ENCODE results near the gene LGR5. TPM values are rescaled to one million over a fixed set of nuclear protein-coding genes. Genes with fewer than 3 reads are reported as not detected.

Gene LGR5
- total and polyA plus RNA-seq, 2 donors (not counting 1 experiment from before 2014, with no cell fraction given), result not detected

- H3K27me3 ChIP-seq (ENCODE audit: control insufficient read depth, insufficient read depth, low read length), result peaks cover 13% of the 10 kb centered on the region
- H3K4me2 ChIP-seq (ENCODE audit: extremely low read depth, insufficient read depth, low read length), result no peak overlapping the region
- no peak for DNase-seq (ENCODE audit: low read depth in 2 of 2)
- no peaks in the 10 kb centered on the region for H4K20me1 ChIP-seq (ENCODE audit: control insufficient read depth, extremely low read depth, insufficient read depth, low read length)
- H3K4me1 ChIP-seq (ENCODE audit: control insufficient read depth, extremely low read depth, insufficient read depth, low read length), result no peaks in the 10 kb centered on the region
- TF ChIP-seq CTCF (conservative IDR thresholded peaks at IDR 0.05 in 1 of 2, IDR thresholded peaks at IDR 0.05 in 1 of 2; ENCODE audit: low read depth in 1 of 2, low read length in 2 of 2) (no peak), EZH2 (IDR thresholded peaks at IDR 0.05; ENCODE audit: low read length, missing control alignments) (no peak)
- no peak overlapping the region for H3K9ac ChIP-seq (ENCODE audit: insufficient read depth, low read length)
- no peak overlapping the region for H2AFZ ChIP-seq (ENCODE audit: low read length)
- no peaks in the 10 kb centered on the region for H3K79me2 ChIP-seq (ENCODE audit: control insufficient read depth, insufficient read depth, low read length)
- no peaks in the 10 kb centered on the region for H3K36me3 ChIP-seq (ENCODE audit: control insufficient read depth, insufficient read depth, low read length)
- H3K9me3 ChIP-seq (ENCODE audit: control insufficient read depth, insufficient read depth, low read depth, low read length), result no peaks in the 10 kb centered on the region
- no peak overlapping the region for H3K27ac ChIP-seq (ENCODE audit: insufficient read depth, low read length)
- no peak overlapping the region for H3K4me3 ChIP-seq (replicated peaks in 1 of 4; ENCODE audit: control extremely low read depth in 1 of 4, insufficient read depth in 1 of 4, low read depth in 3 of 4, low read length in 4 of 4)
Measured at GRCh38 chr12:71447691-71448132, 8.1 kb downstream of the LGR5 start.

- Histone ChIP-seq H3K36me3 (ENCODE audit: control insufficient read depth, insufficient read depth, low read length) (no peaks in the 10 kb centered on the region), H3K4me3 (replicated peaks in 1 of 4; ENCODE audit: control extremely low read depth in 1 of 4, insufficient read depth in 1 of 4, low read depth in 3 of 4, low read length in 4 of 4) (no peak overlapping the region), H2AFZ (ENCODE audit: low read length) (no peak overlapping the region), H3K27me3 (ENCODE audit: control insufficient read depth, insufficient read depth, low read length) (peaks cover 15% of the 10 kb centered on the region), H3K9me3 (ENCODE audit: control insufficient read depth, insufficient read depth, low read depth, low read length) (no peaks in the 10 kb centered on the region), H4K20me1 (ENCODE audit: control insufficient read depth, extremely low read depth, insufficient read depth, low read length) (no peaks in the 10 kb centered on the region), H3K9ac (ENCODE audit: insufficient read depth, low read length) (no peak overlapping the region), H3K79me2 (ENCODE audit: control insufficient read depth, insufficient read depth, low read length) (no peaks in the 10 kb centered on the region), H3K4me1 (ENCODE audit: control insufficient read depth, extremely low read depth, insufficient read depth, low read length) (no peaks in the 10 kb centered on the region), H3K4me2 (ENCODE audit: extremely low read depth, insufficient read depth, low read length) (no peak overlapping the region), H3K27ac (ENCODE audit: insufficient read depth, low read length) (no peak overlapping the region)
- peak in 1 of 2 donors; percentile 86 for DNase-seq (ENCODE audit: low read depth in 2 of 2)
- TF ChIP-seq EZH2 (IDR thresholded peaks at IDR 0.05; ENCODE audit: low read length, missing control alignments), result no peak
- no peak for TF ChIP-seq CTCF (conservative IDR thresholded peaks at IDR 0.05 in 1 of 2, IDR thresholded peaks at IDR 0.05 in 1 of 2; ENCODE audit: low read depth in 1 of 2, low read length in 2 of 2)
Measured at GRCh38 chr12:71448150-71448581, 8.6 kb downstream of the LGR5 start.

- Histone ChIP-seq H3K79me2 (ENCODE audit: control insufficient read depth, insufficient read depth, low read length) (no peaks in the 10 kb centered on the region), H3K27me3 (ENCODE audit: control insufficient read depth, insufficient read depth, low read length) (peaks cover 13% of the 10 kb centered on the region), H2AFZ (ENCODE audit: low read length) (no peak overlapping the region)
Measured at GRCh38 chr12:71449373-71450070, 9.9 kb downstream of the LGR5 start.

More at GRCh38 chr12:71449373-71450070, 9.9 kb downstream of the LGR5 start:
- TF ChIP-seq EZH2 (IDR thresholded peaks at IDR 0.05; ENCODE audit: low read length, missing control alignments) (no peak), CTCF (conservative IDR thresholded peaks at IDR 0.05 in 1 of 2, IDR thresholded peaks at IDR 0.05 in 1 of 2; ENCODE audit: low read depth in 1 of 2, low read length in 2 of 2) (no peak)
- H3K36me3 ChIP-seq (ENCODE audit: control insufficient read depth, insufficient read depth, low read length), result no peaks in the 10 kb centered on the region
- H3K27ac ChIP-seq (ENCODE audit: insufficient read depth, low read length), result no peak overlapping the region
- H3K9me3 ChIP-seq (ENCODE audit: control insufficient read depth, insufficient read depth, low read depth, low read length), result no peaks in the 10 kb centered on the region
- no peak overlapping the region for H3K4me3 ChIP-seq (replicated peaks in 1 of 4; ENCODE audit: control extremely low read depth in 1 of 4, insufficient read depth in 1 of 4, low read depth in 3 of 4, low read length in 4 of 4)
- no peak overlapping the region for H3K9ac ChIP-seq (ENCODE audit: insufficient read depth, low read length)
- no peak overlapping the region for H3K4me2 ChIP-seq (ENCODE audit: extremely low read depth, insufficient read depth, low read length)
- no peak for DNase-seq (ENCODE audit: low read depth in 2 of 2)
- no peaks in the 10 kb centered on the region for H3K4me1 ChIP-seq (ENCODE audit: control insufficient read depth, extremely low read depth, insufficient read depth, low read length)
- H4K20me1 ChIP-seq (ENCODE audit: control insufficient read depth, extremely low read depth, insufficient read depth, low read length), result no peaks in the 10 kb centered on the region
